Chondrocyte (in vitro differentiated cells): ENCODE data around the gene LRFN2. TPM values are rescaled to one million over a fixed set of nuclear protein-coding genes. Genes with fewer than 3 reads are reported as not detected.

Experiments used
- DNase-seq: peaks from one replicate; pipeline ENCODE4 v3.0.0; 2021; ENCODE audit warnings: mixed read lengths, low spot score
- H3K27ac Mint-ChIP-seq: one replicate; pipeline ENCODE4 v1.8.0; 2021; ENCODE audit warnings: mild to moderate bottlenecking, moderate library complexity, mixed read lengths; ENCODE audit not compliant: unreplicated experiment
- H3K27me3 Mint-ChIP-seq: 2 replicates; pipeline ENCODE4 v1.8.0; 2021; ENCODE audit warnings: low read depth, mixed read lengths
- H3K36me3 Mint-ChIP-seq: 2 replicates; pipeline ENCODE4 v1.8.0; 2021; ENCODE audit warnings: low read depth, mixed read lengths
- H3K4me1 Mint-ChIP-seq: 2 replicates; pipeline ENCODE4 v1.8.0; 2021; ENCODE audit warnings: low read depth, mild to moderate bottlenecking, mixed read lengths
- H3K4me3 Mint-ChIP-seq: one replicate; pipeline ENCODE4 v1.8.0; 2021; ENCODE audit warnings: mild to moderate bottlenecking, moderate library complexity, mixed read lengths; ENCODE audit not compliant: unreplicated experiment
- H3K9me3 Mint-ChIP-seq: 2 replicates; pipeline ENCODE4 v1.8.0; 2021; ENCODE audit warnings: low read depth, mixed read lengths
- CTCF ChIP-seq: fragments of 200-600 bp; sonication (generic); IDR thresholded peaks from 2 replicates; pipeline ENCODE4 v1.5.0; 2021; ENCODE audit warnings: antibody characterized with exemption, mild to moderate bottlenecking, moderate library complexity
- total RNA-seq: library from RNA; stranded (reverse); gene quantifications from 3 replicates; pipeline ENCODE4 v1.2.1, GENCODE V29; 2021

The LRFN2 gene
- total RNA-seq, 1 donor from 2014 or later: 0.05 TPM

- H3K36me3 Mint-ChIP-seq: no peaks in the 10 kb centered on the region
- no peak overlapping the region for H3K27ac Mint-ChIP-seq
- TF ChIP-seq CTCF: no peak
- H3K4me3 Mint-ChIP-seq: no peak overlapping the region
- H3K27me3 Mint-ChIP-seq: peaks cover 27% of the 10 kb centered on the region
- H3K4me1 Mint-ChIP-seq: peaks cover 11% of the 10 kb centered on the region
- no peak for DNase-seq
- no peaks in the 10 kb centered on the region for H3K9me3 Mint-ChIP-seq
Measured at GRCh38 chr6:40358473-40359460, 228.4 kb downstream of the LRFN2 start.

GRCh38 chr6:40356242-40356910 is 230.8 kb downstream of the LRFN2 start:
- TF ChIP-seq CTCF: no peak
- Mint-ChIP-seq H3K4me1 (peaks cover 11% of the 10 kb centered on the region), H3K4me3 (no peak overlapping the region), H3K27me3 (peaks cover 9% of the 10 kb centered on the region), H3K9me3 (no peaks in the 10 kb centered on the region), H3K36me3 (no peaks in the 10 kb centered on the region), H3K27ac (peak overlapping the region; percentile 58)
- DNase-seq: no peak

GRCh38 chr6:40355532-40355931 is 231.6 kb downstream of the LRFN2 start:
- peaks cover 11% of the 10 kb centered on the region for H3K4me1 Mint-ChIP-seq
- no peak overlapping the region for H3K27ac Mint-ChIP-seq
- DNase-seq: no peak
- no peak overlapping the region for H3K4me3 Mint-ChIP-seq
- peaks cover 5% of the 10 kb centered on the region for H3K27me3 Mint-ChIP-seq
- H3K36me3 Mint-ChIP-seq: no peaks in the 10 kb centered on the region
- no peaks in the 10 kb centered on the region for H3K9me3 Mint-ChIP-seq
- no peak for TF ChIP-seq CTCF

GRCh38 chr6:40355066-40355465 is 232.1 kb downstream of the LRFN2 start:
- no peak for DNase-seq
- Mint-ChIP-seq H3K4me1 (peaks cover 11% of the 10 kb centered on the region), H3K27ac (no peak overlapping the region), H3K4me3 (no peak overlapping the region), H3K27me3 (peaks cover under 1% of the 10 kb centered on the region), H3K36me3 (no peaks in the 10 kb centered on the region), H3K9me3 (no peaks in the 10 kb centered on the region)
- TF ChIP-seq CTCF: no peak

- Mint-ChIP-seq H3K27me3 (no peaks in the 10 kb centered on the region), H3K4me1 (peaks cover 13% of the 10 kb centered on the region), H3K27ac (no peak overlapping the region), H3K4me3 (no peak overlapping the region), H3K9me3 (no peaks in the 10 kb centered on the region), H3K36me3 (no peaks in the 10 kb centered on the region)
- no peak for DNase-seq
- TF ChIP-seq CTCF: no peak
Measured at GRCh38 chr6:40353967-40354452, 233.2 kb downstream of the LRFN2 start.
